IMR-90 (cell line): ENCODE data around the gene FAM186B. TPM values are rescaled to one million over a fixed set of nuclear protein-coding genes. Genes with fewer than 3 reads are reported as not detected.

Experiments
- ATAC-seq: fragments of 200-7000 bp; cut with Tn5 transposase; 2 replicates; pipeline ENCODE4 v1.9.1; 2020; ENCODE audit warnings: low read depth, mild to moderate bottlenecking, moderate library complexity
- BruUV-seq: library from RNA; stranded (reverse); fragments of 400-500 nt; replicated peaks from 2 replicates; lab custom pipeline; 2021; lab: Mats Ljungman, UMichigan
- CTCF ChIA-PET: fragments of 300-600 bp; formaldehyde crosslinking; extraction: SDS; loops from one replicate; lab custom pipeline; 2021; ENCODE audit warnings: antibody characterized with exemption; lab: Yijun Ruan, JAX
- POLR2A ChIA-PET: fragments of 300-600 bp; sonication (Branson Sonifier 250); formaldehyde crosslinking; loops from one replicate; lab custom pipeline; 2022; ENCODE audit warnings: antibody characterized with exemption; ENCODE audit not compliant: unreplicated experiment; lab: Charles Lee
- DNase-seq: peaks from one replicate; pipeline ENCODE4 v3.0.0; 2013
- H2AFZ ChIP-seq: replicated peaks from 2 replicates; pipeline ENCODE3; 2013; ENCODE audit warnings: low read length, mild to moderate bottlenecking; ENCODE audit not compliant: poor library complexity
- H2AK5ac ChIP-seq: 2 replicates; pipeline ENCODE4 v1.6.1; 2013; ENCODE audit warnings: low read depth, low read length, inconsistent platforms
- H2AK9ac ChIP-seq: replicated peaks from 2 replicates; pipeline ENCODE3; 2013; ENCODE audit warnings: mild to moderate bottlenecking, low read depth, low read length, moderate library complexity; ENCODE audit not compliant: poor library complexity
- H2BK120ac ChIP-seq: 2 replicates; pipeline ENCODE4 v1.6.1; 2013; ENCODE audit warnings: low read depth, low read length, inconsistent platforms
- H2BK15ac ChIP-seq: 3 replicates; pipeline ENCODE4 v1.6.1; 2013; ENCODE audit warnings: low read depth, low read length, inconsistent platforms
- H2BK20ac ChIP-seq: 2 replicates; pipeline ENCODE4 v1.6.1; 2013; ENCODE audit warnings: low read depth, mild to moderate bottlenecking, inconsistent platforms, low read length, moderate library complexity
- H2BK5ac ChIP-seq: 2 replicates; pipeline ENCODE4 v1.6.1; 2013; ENCODE audit warnings: mild to moderate bottlenecking, low read depth, low read length, inconsistent platforms; ENCODE audit not compliant: poor library complexity, severe bottlenecking
- H3K14ac ChIP-seq: replicated peaks from 2 replicates; pipeline ENCODE4 v1.6.1; 2013; ENCODE audit warnings: low read depth, low read length, inconsistent platforms
- H3K18ac ChIP-seq: 2 replicates; pipeline ENCODE4 v1.6.1; 2013; ENCODE audit warnings: low read depth, low read length, control low read depth
- H3K23ac ChIP-seq: 2 replicates; pipeline ENCODE4 v1.6.1; 2013; ENCODE audit warnings: low read depth, low read length, inconsistent platforms
- H3K27ac ChIP-seq: 2 replicates; pipeline ENCODE4 v1.5.1; 2013; ENCODE audit warnings: mild to moderate bottlenecking, control low read depth, low read length; ENCODE audit not compliant: insufficient read depth
- H3K27me3 ChIP-seq: 2 replicates; pipeline ENCODE4 v1.6.1; 2013; ENCODE audit warnings: low read length; ENCODE audit not compliant: control insufficient read depth, insufficient read depth
- H3K36me3 ChIP-seq: 2 replicates; pipeline ENCODE4 v1.6.1; 2013; ENCODE audit warnings: low read length, mixed read lengths; ENCODE audit not compliant: control insufficient read depth, insufficient read depth
- H3K4ac ChIP-seq: 2 replicates; pipeline ENCODE4 v1.6.1; 2013; ENCODE audit warnings: low read depth, low read length, inconsistent platforms
- H3K4me1 ChIP-seq: 2 replicates; pipeline ENCODE4 v1.6.1; 2013; ENCODE audit warnings: low read length, mixed read lengths; ENCODE audit not compliant: control insufficient read depth, insufficient read depth
- H3K4me2 ChIP-seq: 2 replicates; pipeline ENCODE4 v1.6.1; 2013; ENCODE audit warnings: low read depth, mild to moderate bottlenecking, control low read depth, low read length, moderate library complexity
- H3K4me3 ChIP-seq: 2 replicates; pipeline ENCODE4 v1.5.1; 2013; ENCODE audit warnings: low read depth, mild to moderate bottlenecking, control low read depth, low read length, moderate library complexity; ENCODE audit not compliant: insufficient read depth
- H3K56ac ChIP-seq: 2 replicates; pipeline ENCODE4 v1.6.1; 2013; ENCODE audit warnings: low read length, inconsistent platforms; ENCODE audit not compliant: insufficient read depth; ENCODE audit errors: extremely low read depth
- H3K79me1 ChIP-seq, 2 experiments: 2 replicates each; pipeline ENCODE4 v1.6.1; 2013; ENCODE audit warnings: low read length in 2 of 2, inconsistent platforms in 1 of 2, low read depth in 1 of 2
- H3K9ac ChIP-seq: 2 replicates; pipeline ENCODE4 v1.6.1; 2013; ENCODE audit warnings: low read depth, low read length, control low read depth
- H3K9me1 ChIP-seq: 2 replicates; pipeline ENCODE4 v1.6.1; 2013; ENCODE audit warnings: low read length, inconsistent platforms; ENCODE audit not compliant: insufficient read depth
- H3K9me3 ChIP-seq: 2 replicates; pipeline ENCODE4 v1.6.1; 2013; ENCODE audit warnings: low read length; ENCODE audit not compliant: control insufficient read depth, insufficient read depth
- H4K20me1 ChIP-seq: 2 replicates; pipeline ENCODE4 v1.6.1; 2013; ENCODE audit warnings: low read length, inconsistent platforms; ENCODE audit not compliant: insufficient read depth
- H4K5ac ChIP-seq: 2 replicates; pipeline ENCODE4 v1.6.1; 2013; ENCODE audit warnings: mild to moderate bottlenecking, low read depth, low read length, control low read depth
- H4K8ac ChIP-seq, 2 experiments: 2 replicates each; pipeline ENCODE4 v1.6.1; 2013; ENCODE audit warnings: low read depth in 2 of 2, low read length in 2 of 2, control low read depth in 1 of 2, inconsistent platforms in 1 of 2
- H4K91ac ChIP-seq: 2 replicates; pipeline ENCODE4 v1.6.1; 2013; ENCODE audit warnings: low read depth, low read length, inconsistent platforms; ENCODE audit not compliant: insufficient read depth
- BHLHE40 ChIP-seq: fragments of 150-350 bp; IDR thresholded peaks from 2 replicates; pipeline ENCODE4 v1.6.1; 2016; ENCODE audit warnings: mild to moderate bottlenecking, low read depth, low read length
- CEBPB ChIP-seq: IDR thresholded peaks from 2 replicates; pipeline ENCODE4 v1.6.1; 2012; ENCODE audit warnings: low read depth, low read length, improper control_type of control experiment
- CTCF ChIP-seq: conservative IDR thresholded peaks from 2 replicates; pipeline ENCODE4 v1.5.1; 2012; ENCODE audit warnings: mild to moderate bottlenecking, low read depth, low read length, improper control_type of control experiment
- ELK1 ChIP-seq: fragments of 150-350 bp; IDR thresholded peaks from 2 replicates; pipeline ENCODE4 v1.6.1; 2016; ENCODE audit warnings: low read depth, mild to moderate bottlenecking, low read length, moderate library complexity, borderline replicate concordance
- FOS ChIP-seq: fragments of 150-350 bp; IDR thresholded peaks from 2 replicates; pipeline ENCODE4 v1.6.1; 2016; ENCODE audit warnings: low read depth, low read length
- MAFK ChIP-seq: IDR thresholded peaks from 2 replicates; pipeline ENCODE4 v1.6.1; 2012; ENCODE audit warnings: low read depth, low read length, improper control_type of control experiment
- MAZ ChIP-seq: IDR thresholded peaks from 2 replicates; pipeline ENCODE4 v1.6.1; 2012; ENCODE audit warnings: low read depth, mild to moderate bottlenecking, low read length, improper control_type of control experiment, moderate library complexity, borderline replicate concordance
- MXI1 ChIP-seq: IDR thresholded peaks from 2 replicates; pipeline ENCODE4 v1.6.1; 2012; ENCODE audit warnings: low read depth, mild to moderate bottlenecking, low read length, moderate library complexity, borderline replicate concordance
- NFE2L2 ChIP-seq: fragments of 150-350 bp; IDR thresholded peaks from 2 replicates; pipeline ENCODE4 v1.6.1; 2016; ENCODE audit warnings: low read depth, mild to moderate bottlenecking, low read length
- POLR2A ChIP-seq: IDR thresholded peaks from 2 replicates; pipeline ENCODE4 v1.6.1; 2012; ENCODE audit warnings: mild to moderate bottlenecking, low read depth, low read length
- RAD21 ChIP-seq: IDR thresholded peaks from 2 replicates; pipeline ENCODE4 v1.6.1; 2012; ENCODE audit warnings: low read length, improper control_type of control experiment
- RCOR1 ChIP-seq: IDR thresholded peaks from 2 replicates; pipeline ENCODE4 v1.6.1; 2012; ENCODE audit warnings: mild to moderate bottlenecking, low read length, improper control_type of control experiment; ENCODE audit not compliant: insufficient replicate concordance
- RFX5 ChIP-seq: IDR thresholded peaks from 2 replicates; pipeline ENCODE4 v1.8.0; 2012; ENCODE audit warnings: low read depth, mild to moderate bottlenecking, low read length, moderate library complexity
- USF2 ChIP-seq: fragments of 150-350 bp; IDR thresholded peaks from 2 replicates; pipeline ENCODE4 v1.6.1; 2017; ENCODE audit warnings: mild to moderate bottlenecking, antibody characterized with exemption, low read length, low read depth
- WGBS, 2 experiments: methylation state at CpG; one replicate each; pipeline versions ENCODE4 v1.1.5 to v1.1.7; 2013; ENCODE audit warnings: missing lambda C conversion rate in 2 of 2; ENCODE audit not compliant: insufficient read length in 1 of 2; ENCODE audit errors: extremely low coverage in 2 of 2; 5-methylcytosine and 5-hydroxymethylcytosine counted together
- dilution Hi-C: fragments of 300-500 bp; cut with HindIII; formaldehyde crosslinking; loops from one replicate; pipeline ENCODE4 v1.14.3; 2018; ENCODE audit warnings: low sequenced_read_pairs; ENCODE audit not compliant: unreplicated experiment
- in situ Hi-C: fragments of 300-500 bp; cut with MboI; formaldehyde crosslinking; loops from 3 replicates; pipeline ENCODE4 v1.14.3; 2019; ENCODE audit warnings: low sequenced_read_pairs, inconsistent platforms, mixed read lengths
- intact Hi-C: fragments of 100-400 bp; cut with micrococcal nuclease; formaldehyde crosslinking; loops from 2 replicates; pipeline ENCODE4 v1.10.0; 2022
- polyA plus RNA-seq, 3 experiments: library from polyadenylated mRNA; depleted of rRNA; stranded (reverse); fragments of >200 nt; gene quantifications; 2 replicates each; pipeline ENCODE4 v1.2.3, GENCODE V29; 2012; ENCODE audit warnings: low replicate concordance in 1 of 3
- total RNA-seq: library from RNA; depleted of rRNA; stranded (reverse); fragments of >200 nt; gene quantifications from 2 replicates; pipeline ENCODE4 v1.2.3, GENCODE V29; 2012

FAM186B gene
- total and polyA plus RNA-seq, 2 of the 4 experiments (the other 2 are of a cell fraction): 0.10 to 0.18 TPM

GRCh38 chr12:49647827-49648711, 42.6 kb upstream of the FAM186B start:
- no peak for TF ChIP-seq USF2
- no peak for TF ChIP-seq RCOR1
- no peak for TF ChIP-seq RAD21
- no peak for TF ChIP-seq BHLHE40
- no peak for TF ChIP-seq CTCF
- no peak for TF ChIP-seq MAFK
- TF ChIP-seq NFE2L2: no peak
- TF ChIP-seq CEBPB: no peak
- TF ChIP-seq MXI1: no peak
- TF ChIP-seq RFX5: no peak
- TF ChIP-seq ELK1: no peak
- TF ChIP-seq MAZ: no peak
- TF ChIP-seq POLR2A: no peak
- TF ChIP-seq FOS: no peak
- no peak overlapping the region for H3K56ac ChIP-seq
- POLR2A ChIA-PET: interaction anchor here (0.7 kb wide), 1 partner anchor 93 kb away, joined by 3 read pairs; the partner anchor contains the start of gene TMBIM6
- H2BK15ac ChIP-seq: no peak overlapping the region
- no peak overlapping the region for H2AK5ac ChIP-seq
- in situ Hi-C loops (no loop called here), intact Hi-C loops (no loop called here), dilution Hi-C loops (no loop called here)
- WGBS, 2 experiments: 93% methylated on average over 10 of the region's 15 CpGs; no CpG with 5 or more reads in 1 of the 2 experiments
- no peak overlapping the region for H2BK5ac ChIP-seq
- H2AFZ ChIP-seq: no peak overlapping the region
- H3K9ac ChIP-seq: no peak overlapping the region
- H3K4ac ChIP-seq: no peak overlapping the region
- H3K14ac ChIP-seq: no peak overlapping the region
- H3K79me1 ChIP-seq: 0 out of 4 replicates have a peak, but pooled peaks cover 0 to 3% of the 10 kb centered on the region in 2 experiments
- no peaks in the 10 kb centered on the region for H3K27me3 ChIP-seq
- H2BK20ac ChIP-seq: no peak overlapping the region
- CTCF ChIA-PET: interaction anchor here (0.6 to 1.3 kb wide), 3 partner anchors 11 to 359 kb away, joined by 3 read pairs; no protein-coding TSS in a partner anchor
- no peaks in the 10 kb centered on the region for H3K4me1 ChIP-seq
- H4K8ac ChIP-seq: no peak overlapping the region
- DNase-seq (no peak), ATAC-seq (no peak)
- peak overlapping the region; percentile 46 for H2AK9ac ChIP-seq
- peaks cover 74% of the 10 kb centered on the region for H3K36me3 ChIP-seq
- 0 out of 2 replicates have a peak, but pooled peaks cover 4% of the 10 kb centered on the region for H4K20me1 ChIP-seq
- H4K91ac ChIP-seq: no peak overlapping the region
- no peak overlapping the region for H3K27ac ChIP-seq
- no peak overlapping the region for H2BK120ac ChIP-seq
- no peak overlapping the region for H3K4me2 ChIP-seq
- no peak overlapping the region for H4K5ac ChIP-seq
- no peaks in the 10 kb centered on the region for H3K9me3 ChIP-seq
- H3K4me3 ChIP-seq: no peak overlapping the region
- no peak overlapping the region for H3K23ac ChIP-seq
- BruUV-seq: no TSS peak
- 0 out of 2 replicates have a peak, but pooled peaks cover 4% of the 10 kb centered on the region for H3K9me1 ChIP-seq
- H3K18ac ChIP-seq: no peak overlapping the region
